OCI-LY1 (cell line): ENCODE data around the gene TFB2M.

Experiments
- EZH2 ChIP-seq: fragments of 200-600 bp; sonication (generic), shearing (Covaris generic); IDR thresholded peaks from 2 replicates; pipeline ENCODE4 v1.8.0; 2017; ENCODE audit warnings: borderline replicate concordance, mixed run types, mild to moderate bottlenecking, antibody characterized with exemption, low read length, moderate library complexity, mixed read lengths
- TF ChIP-seq, protein P1 (sequence below): fragments of 200-600 bp; sonication (generic), shearing (Covaris generic); IDR thresholded peaks from 2 replicates; pipeline ENCODE4 v1.5.1; 2017; ENCODE audit warnings: mild to moderate bottlenecking, antibody characterized with exemption, low read length, moderate library complexity, mixed read lengths

DNA sequence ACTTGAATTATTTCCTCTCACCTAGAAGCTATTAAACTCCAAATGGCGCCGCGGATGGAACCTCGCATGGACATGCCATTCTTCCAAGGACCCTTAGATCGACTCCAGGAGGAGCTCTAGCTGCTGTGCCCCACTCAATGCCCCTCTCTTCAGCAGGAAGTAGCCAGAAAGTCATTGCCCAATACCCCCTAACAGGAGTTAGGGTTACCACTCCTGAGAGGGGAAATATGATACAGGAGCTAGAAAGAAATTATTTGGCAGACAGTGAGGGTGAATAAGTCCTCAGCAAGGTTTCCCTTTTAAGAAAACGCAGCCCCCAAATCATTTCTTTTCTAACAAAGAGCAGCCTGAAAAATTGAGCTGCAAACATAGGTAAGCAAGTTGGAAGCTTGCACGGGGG, 28.6 kb downstream of the TFB2M start:
- TF ChIP-seq, protein P1, sequence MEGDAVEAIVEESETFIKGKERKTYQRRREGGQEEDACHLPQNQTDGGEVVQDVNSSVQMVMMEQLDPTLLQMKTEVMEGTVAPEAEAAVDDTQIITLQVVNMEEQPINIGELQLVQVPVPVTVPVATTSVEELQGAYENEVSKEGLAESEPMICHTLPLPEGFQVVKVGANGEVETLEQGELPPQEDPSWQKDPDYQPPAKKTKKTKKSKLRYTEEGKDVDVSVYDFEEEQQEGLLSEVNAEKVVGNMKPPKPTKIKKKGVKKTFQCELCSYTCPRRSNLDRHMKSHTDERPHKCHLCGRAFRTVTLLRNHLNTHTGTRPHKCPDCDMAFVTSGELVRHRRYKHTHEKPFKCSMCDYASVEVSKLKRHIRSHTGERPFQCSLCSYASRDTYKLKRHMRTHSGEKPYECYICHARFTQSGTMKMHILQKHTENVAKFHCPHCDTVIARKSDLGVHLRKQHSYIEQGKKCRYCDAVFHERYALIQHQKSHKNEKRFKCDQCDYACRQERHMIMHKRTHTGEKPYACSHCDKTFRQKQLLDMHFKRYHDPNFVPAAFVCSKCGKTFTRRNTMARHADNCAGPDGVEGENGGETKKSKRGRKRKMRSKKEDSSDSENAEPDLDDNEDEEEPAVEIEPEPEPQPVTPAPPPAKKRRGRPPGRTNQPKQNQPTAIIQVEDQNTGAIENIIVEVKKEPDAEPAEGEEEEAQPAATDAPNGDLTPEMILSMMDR, result no peak
- no peak for TF ChIP-seq EZH2
